CD14-positive monocyte (primary cell): ENCODE results near the gene SERPINA1. TPM values are rescaled to one million over a fixed set of nuclear protein-coding genes. Genes with fewer than 3 reads are reported as not detected.

Experiments
- DNase-seq, 3 donors: peaks; one replicate each; pipeline ENCODE4 v3.0.0-alpha.2; 2011 to 2022
- H2AFZ ChIP-seq: 2 replicates; pipeline ENCODE4 v1.6.0; 2012; ENCODE audit warnings: mild to moderate bottlenecking, low read depth, low read length, inconsistent platforms; ENCODE audit not compliant: insufficient read depth, poor library complexity, severe bottlenecking
- H3K27ac ChIP-seq, 2 donors: 1 replicate in 1 of 2; 2 replicates in 1 of 2; pipeline ENCODE4 v1.5.1; 2012 to 2013; ENCODE audit warnings: low read length in 2 of 2, control low read depth in 1 of 2, inconsistent platforms in 1 of 2, low read depth in 1 of 2, mild to moderate bottlenecking in 1 of 2
- H3K27me3 ChIP-seq, 2 donors: one replicate each; pipeline versions ENCODE4 v1.6.0 to v1.6.1; 2011 to 2013; ENCODE audit warnings: low read length in 2 of 2; ENCODE audit not compliant: control insufficient read depth in 2 of 2, insufficient read depth in 2 of 2
- H3K36me3 ChIP-seq, 2 donors: replicated peaks in 1 of 2; 1 replicate in 1 of 2; 2 replicates in 1 of 2; pipeline versions ENCODE4 v1.5.1 to v1.6.1; 2012 to 2013; ENCODE audit warnings: low read length in 2 of 2, control low read depth in 1 of 2, inconsistent platforms in 1 of 2, mild to moderate bottlenecking in 1 of 2; ENCODE audit not compliant: insufficient read depth in 2 of 2, control insufficient read depth in 1 of 2
- H3K4me1 ChIP-seq, 2 donors: 1 replicate in 1 of 2; 2 replicates in 1 of 2; pipeline versions ENCODE4 v1.5.1 to v1.6.1; 2012 to 2013; ENCODE audit warnings: low read length in 2 of 2, control low read depth in 1 of 2, inconsistent platforms in 1 of 2, mild to moderate bottlenecking in 1 of 2, moderate library complexity in 1 of 2; ENCODE audit not compliant: insufficient read depth in 2 of 2, control insufficient read depth in 1 of 2
- H3K4me2 ChIP-seq: replicated peaks from 2 replicates; pipeline ENCODE3; 2012; ENCODE audit warnings: low read length, moderate library complexity, mild to moderate bottlenecking; ENCODE audit not compliant: poor library complexity, severe bottlenecking; ENCODE audit errors: extremely low read depth
- H3K4me3 ChIP-seq, 3 experiments: fragments of 200-600 bp in 1 of 3; sonication (generic) in 1 of 3; replicated peaks in 1 of 3; 1 replicate in 2 of 3; 2 replicates in 1 of 3; pipeline ENCODE4 v1.5.1; 2011 to 2013; ENCODE audit warnings: low read length in 3 of 3, mild to moderate bottlenecking in 3 of 3, control low read depth in 2 of 3, low read depth in 2 of 3, inconsistent platforms in 1 of 3, moderate library complexity in 1 of 3
- H3K79me2 ChIP-seq: 2 replicates; pipeline ENCODE4 v1.6.0; 2012; ENCODE audit warnings: mild to moderate bottlenecking, control low read depth, inconsistent platforms, low read length, moderate library complexity; ENCODE audit not compliant: insufficient read depth
- H3K9ac ChIP-seq: 2 replicates; pipeline ENCODE4 v1.6.0; 2017; ENCODE audit warnings: low read length, mild to moderate bottlenecking; ENCODE audit not compliant: insufficient read depth, poor library complexity, severe bottlenecking
- H3K9me3 ChIP-seq, 2 donors: replicated peaks in 1 of 2; 1 replicate in 1 of 2; 2 replicates in 1 of 2; pipeline versions ENCODE4 v1.5.1 to v1.6.1; 2012 to 2013; ENCODE audit warnings: low read length in 2 of 2, control low read depth in 1 of 2; ENCODE audit not compliant: control insufficient read depth in 1 of 2, insufficient read depth in 1 of 2
- H4K20me1 ChIP-seq: 2 replicates; pipeline ENCODE4 v1.6.0; 2012; ENCODE audit warnings: mild to moderate bottlenecking, low read length, control low read depth, moderate library complexity; ENCODE audit not compliant: insufficient read depth
- H3K27ac Mint-ChIP-seq, 7 donors: one replicate each; pipeline ENCODE4 v1.8.0; 2020; ENCODE audit warnings: mild to moderate bottlenecking in 7 of 7, mixed read lengths in 7 of 7, moderate library complexity in 6 of 7, inconsistent platforms in 2 of 7
- H3K27me3 Mint-ChIP-seq, 3 donors: one replicate each; pipeline ENCODE4 v1.8.0; 2021 to 2022; ENCODE audit warnings: low read depth in 3 of 3, mild to moderate bottlenecking in 3 of 3, mixed read lengths in 3 of 3, moderate library complexity in 3 of 3, inconsistent platforms in 1 of 3
- H3K36me3 Mint-ChIP-seq, 2 donors: one replicate each; pipeline ENCODE4 v1.8.0; 2020; ENCODE audit warnings: mixed read lengths in 2 of 2, inconsistent platforms in 1 of 2, mild to moderate bottlenecking in 1 of 2
- H3K4me1 Mint-ChIP-seq: one replicate; pipeline ENCODE4 v1.8.0; 2020; ENCODE audit warnings: mild to moderate bottlenecking, mixed read lengths
- H3K4me3 Mint-ChIP-seq, 2 donors: one replicate each; pipeline ENCODE4 v1.8.0; 2020; ENCODE audit warnings: mild to moderate bottlenecking in 2 of 2, mixed read lengths in 2 of 2, moderate library complexity in 1 of 2
- H3K9me3 Mint-ChIP-seq, 7 donors: one replicate each; pipeline ENCODE4 v1.8.0; 2020 to 2022; ENCODE audit warnings: mixed read lengths in 7 of 7, mild to moderate bottlenecking in 6 of 7, moderate library complexity in 6 of 7, inconsistent platforms in 2 of 7
- WGBS: methylation state at CpG from one replicate; pipeline ENCODE4 v1.1.5; 2013; ENCODE audit warnings: missing lambda C conversion rate; ENCODE audit not compliant: insufficient coverage; 5-methylcytosine and 5-hydroxymethylcytosine counted together
- intact Hi-C, 2 donors: fragments of 100-400 bp; cut with micrococcal nuclease; formaldehyde crosslinking; loops; one replicate each; pipeline versions ENCODE4 v1.15.0 to v1.15.1; 2023
- polyA plus RNA-seq, 3 donors: library from polyadenylated mRNA; depleted of rRNA in 1 of 3; unstranded in 2 of 3; stranded (reverse) in 1 of 3; fragments of 300-500 nt in 2 of 3; fragments of >200 nt in 1 of 3; fragmentation: Illumina TruSeq in 2 of 3; gene quantifications; 1 replicate in 2 of 3; 2 replicates in 1 of 3; pipeline ENCODE4 v1.2.3, GENCODE V29; 2012 to 2021
- TF ChIP-seq, protein P1 (sequence below): fragments of 200-600 bp; IDR thresholded peaks from one replicate; pipeline ENCODE4 v1.8.0; 2022; ENCODE audit warnings: antibody characterized with exemption, mild to moderate bottlenecking

SERPINA1 gene
- polyA plus RNA-seq, 3 donors: 1,278 to 2,075 (median 2,042) TPM

DNA sequence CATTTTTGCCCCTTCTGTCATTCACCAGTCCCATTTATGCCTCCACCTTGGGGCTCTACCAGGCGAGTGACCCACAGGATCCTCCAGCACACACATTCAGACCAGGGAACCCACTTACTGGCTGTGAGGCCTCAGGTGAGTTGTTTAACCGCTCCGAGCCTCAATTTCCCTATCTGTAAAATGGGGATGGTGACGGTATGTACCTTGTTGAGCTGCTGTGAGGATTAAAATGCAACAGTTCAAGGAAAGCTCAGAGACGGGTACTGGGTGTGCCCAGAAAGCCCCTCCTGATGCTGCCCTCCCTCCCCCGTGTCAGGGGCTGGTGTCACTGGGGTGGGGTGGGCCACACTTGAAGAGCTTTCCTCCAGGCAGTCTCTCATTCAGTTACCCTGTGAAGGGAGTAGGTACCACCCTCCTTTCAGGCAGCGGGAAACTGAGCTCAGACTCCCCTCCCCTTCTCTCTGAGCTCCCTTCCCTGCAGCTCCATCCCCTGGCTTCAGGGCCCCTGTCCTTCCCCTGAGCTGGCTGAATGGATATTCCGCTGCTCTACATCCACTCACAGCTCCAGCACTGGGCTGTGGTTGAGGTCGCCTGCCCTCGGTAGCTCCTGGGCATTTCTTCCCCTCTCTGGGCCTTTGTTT is 1.4 kb upstream of the SERPINA1 start:
- WGBS: 55% methylated on average over 6 of the region's 10 CpGs
- H3K9me3 ChIP-seq: no peaks in the 10 kb centered on the region
- H3K27ac Mint-ChIP-seq: peak overlapping the region; percentile 98 to 99 (median 99)
- peaks cover 97 to 99% of the 10 kb centered on the region in 2 donors for H3K4me1 ChIP-seq
- peaks cover 20 to 58% of the 10 kb centered on the region in 2 donors for H3K36me3 Mint-ChIP-seq
- H3K27me3 ChIP-seq: no peaks in the 10 kb centered on the region
- peaks cover 10 to 38% of the 10 kb centered on the region in 2 donors for H3K36me3 ChIP-seq
- intact Hi-C loops: loop anchor here in 1 of 2 donors (5.0 kb wide), 1 partner anchor 433 kb away; no protein-coding TSS in a partner anchor
- peaks cover 74% of the 10 kb centered on the region for H3K79me2 ChIP-seq
- H3K9ac ChIP-seq: peak overlapping the region; percentile 77
- no peaks in the 10 kb centered on the region for H4K20me1 ChIP-seq
- no peaks in the 10 kb centered on the region for H3K9me3 Mint-ChIP-seq
- no peak for DNase-seq
- H3K27me3 Mint-ChIP-seq: peaks cover 0 to 4% (median 0%) of the 10 kb centered on the region in 3 donors
- peak overlapping the region; percentile 95 to 96 for H3K27ac ChIP-seq
- H3K4me2 ChIP-seq: peak overlapping the region; percentile 94
- peak overlapping the region; percentile 50 to 88 (median 75) for H3K4me3 ChIP-seq
- H2AFZ ChIP-seq: peak overlapping the region; percentile 1
- TF ChIP-seq, protein P1, sequence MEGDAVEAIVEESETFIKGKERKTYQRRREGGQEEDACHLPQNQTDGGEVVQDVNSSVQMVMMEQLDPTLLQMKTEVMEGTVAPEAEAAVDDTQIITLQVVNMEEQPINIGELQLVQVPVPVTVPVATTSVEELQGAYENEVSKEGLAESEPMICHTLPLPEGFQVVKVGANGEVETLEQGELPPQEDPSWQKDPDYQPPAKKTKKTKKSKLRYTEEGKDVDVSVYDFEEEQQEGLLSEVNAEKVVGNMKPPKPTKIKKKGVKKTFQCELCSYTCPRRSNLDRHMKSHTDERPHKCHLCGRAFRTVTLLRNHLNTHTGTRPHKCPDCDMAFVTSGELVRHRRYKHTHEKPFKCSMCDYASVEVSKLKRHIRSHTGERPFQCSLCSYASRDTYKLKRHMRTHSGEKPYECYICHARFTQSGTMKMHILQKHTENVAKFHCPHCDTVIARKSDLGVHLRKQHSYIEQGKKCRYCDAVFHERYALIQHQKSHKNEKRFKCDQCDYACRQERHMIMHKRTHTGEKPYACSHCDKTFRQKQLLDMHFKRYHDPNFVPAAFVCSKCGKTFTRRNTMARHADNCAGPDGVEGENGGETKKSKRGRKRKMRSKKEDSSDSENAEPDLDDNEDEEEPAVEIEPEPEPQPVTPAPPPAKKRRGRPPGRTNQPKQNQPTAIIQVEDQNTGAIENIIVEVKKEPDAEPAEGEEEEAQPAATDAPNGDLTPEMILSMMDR: no peak
- peak overlapping the region; percentile 95 to 99 for H3K4me3 Mint-ChIP-seq
- H3K4me1 Mint-ChIP-seq: peaks cover 95% of the 10 kb centered on the region

DNA sequence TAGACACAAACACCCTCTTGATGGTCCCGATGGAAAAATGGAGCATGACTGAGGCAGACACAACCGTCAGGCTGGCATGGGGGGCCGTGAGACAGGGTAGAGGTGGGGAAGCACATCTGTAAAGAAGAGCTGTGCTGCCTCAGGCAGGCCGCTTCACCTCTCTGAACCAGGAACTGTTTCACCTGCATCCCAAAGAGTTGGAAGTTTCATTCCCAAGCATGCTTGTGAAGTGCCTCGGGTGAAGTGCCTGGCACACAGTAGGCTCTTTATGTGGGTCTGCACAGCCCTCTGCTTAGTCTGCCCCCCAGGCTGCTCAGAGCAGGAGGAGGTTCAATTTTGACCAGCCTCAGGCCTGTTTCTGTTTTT is 685 bp upstream of the SERPINA1 start:
- Histone ChIP-seq H3K9me3 (no peaks in the 10 kb centered on the region), H3K27me3 (no peaks in the 10 kb centered on the region), H3K36me3 (peaks cover 11 to 42% of the 10 kb centered on the region in 2 donors), H3K9ac (peak overlapping the region; percentile 77), H2AFZ (no peak overlapping the region), H3K4me3 (peak overlapping the region; percentile 50 to 88 (median 75)), H3K4me1 (peaks cover 97 to 99% of the 10 kb centered on the region in 2 donors), H3K27ac (peak overlapping the region; percentile 95 to 96), H4K20me1 (peaks cover 2% of the 10 kb centered on the region), H3K79me2 (peaks cover 78% of the 10 kb centered on the region), H3K4me2 (peak overlapping the region; percentile 94)
- H3K27me3 Mint-ChIP-seq: peaks cover 0 to 4% (median 0%) of the 10 kb centered on the region in 3 donors
- H3K4me3 Mint-ChIP-seq: peak overlapping the region; percentile 95 to 99
- peaks cover 95% of the 10 kb centered on the region for H3K4me1 Mint-ChIP-seq
- WGBS: 89% methylated on average over 2 of the region's 5 CpGs
- DNase-seq: no peak
- H3K27ac Mint-ChIP-seq: peak overlapping the region; percentile 98 to 99 (median 99)
- intact Hi-C loops: no loop called here
- H3K36me3 Mint-ChIP-seq: peaks cover 23 to 64% of the 10 kb centered on the region in 2 donors
- H3K9me3 Mint-ChIP-seq: no peaks in the 10 kb centered on the region
- TF ChIP-seq, protein P1: no peak
